ENCODE measurements around the gene PVALB.

DNA sequence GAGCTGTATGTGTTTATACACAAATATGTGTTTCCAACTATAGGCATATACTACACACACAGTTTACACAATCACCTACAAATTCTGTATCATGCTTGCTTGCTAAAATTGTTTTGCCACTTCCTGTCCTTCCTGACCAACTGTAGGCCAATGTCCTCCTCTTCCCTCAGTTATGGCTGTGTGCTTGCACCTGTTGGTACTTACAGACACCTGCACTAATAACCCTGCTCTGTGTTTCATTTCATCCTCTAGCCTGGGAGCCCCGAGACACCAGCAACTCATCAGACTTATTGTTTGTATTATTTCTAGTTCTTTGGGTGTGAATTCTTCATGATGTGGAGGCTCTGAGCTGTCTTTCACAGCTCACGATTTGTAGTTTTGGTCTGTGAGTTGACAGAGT, 42.1 kb upstream of the PVALB start:
- TF ChIP-seq RAD21 (IDR thresholded peaks at IDR 0.05; ENCODE audit: low read depth): no peak
- TF ChIP-seq, protein P1, sequence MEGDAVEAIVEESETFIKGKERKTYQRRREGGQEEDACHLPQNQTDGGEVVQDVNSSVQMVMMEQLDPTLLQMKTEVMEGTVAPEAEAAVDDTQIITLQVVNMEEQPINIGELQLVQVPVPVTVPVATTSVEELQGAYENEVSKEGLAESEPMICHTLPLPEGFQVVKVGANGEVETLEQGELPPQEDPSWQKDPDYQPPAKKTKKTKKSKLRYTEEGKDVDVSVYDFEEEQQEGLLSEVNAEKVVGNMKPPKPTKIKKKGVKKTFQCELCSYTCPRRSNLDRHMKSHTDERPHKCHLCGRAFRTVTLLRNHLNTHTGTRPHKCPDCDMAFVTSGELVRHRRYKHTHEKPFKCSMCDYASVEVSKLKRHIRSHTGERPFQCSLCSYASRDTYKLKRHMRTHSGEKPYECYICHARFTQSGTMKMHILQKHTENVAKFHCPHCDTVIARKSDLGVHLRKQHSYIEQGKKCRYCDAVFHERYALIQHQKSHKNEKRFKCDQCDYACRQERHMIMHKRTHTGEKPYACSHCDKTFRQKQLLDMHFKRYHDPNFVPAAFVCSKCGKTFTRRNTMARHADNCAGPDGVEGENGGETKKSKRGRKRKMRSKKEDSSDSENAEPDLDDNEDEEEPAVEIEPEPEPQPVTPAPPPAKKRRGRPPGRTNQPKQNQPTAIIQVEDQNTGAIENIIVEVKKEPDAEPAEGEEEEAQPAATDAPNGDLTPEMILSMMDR (IDR thresholded peaks at IDR 0.05 in 2 of 3, conservative IDR thresholded peaks at IDR 0.05 in 1 of 3; ENCODE audit: borderline replicate concordance in 1 of 3, insufficient read depth in 1 of 3, low read depth in 2 of 3, low read length in 2 of 3): no peak
- no peak for TF ChIP-seq REST (IDR thresholded peaks at IDR 0.05; ENCODE audit: low read depth)
- no peak for TF ChIP-seq YY1 (IDR thresholded peaks at IDR 0.05; ENCODE audit: extremely low read depth, insufficient replicate concordance, low read depth, low read length)
- TF ChIP-seq, protein P2, sequence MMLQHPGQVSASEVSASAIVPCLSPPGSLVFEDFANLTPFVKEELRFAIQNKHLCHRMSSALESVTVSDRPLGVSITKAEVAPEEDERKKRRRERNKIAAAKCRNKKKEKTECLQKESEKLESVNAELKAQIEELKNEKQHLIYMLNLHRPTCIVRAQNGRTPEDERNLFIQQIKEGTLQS (IDR thresholded peaks at IDR 0.05): no peak
- no peak for TF ChIP-seq TCF7L2 (IDR thresholded peaks at IDR 0.05; ENCODE audit: borderline replicate concordance, extremely low read depth, insufficient read depth, insufficient read length)
- TF ChIP-seq ELF1 (IDR thresholded peaks at IDR 0.05; ENCODE audit: borderline replicate concordance, low read depth): no peak
- TF ChIP-seq, protein P3, sequence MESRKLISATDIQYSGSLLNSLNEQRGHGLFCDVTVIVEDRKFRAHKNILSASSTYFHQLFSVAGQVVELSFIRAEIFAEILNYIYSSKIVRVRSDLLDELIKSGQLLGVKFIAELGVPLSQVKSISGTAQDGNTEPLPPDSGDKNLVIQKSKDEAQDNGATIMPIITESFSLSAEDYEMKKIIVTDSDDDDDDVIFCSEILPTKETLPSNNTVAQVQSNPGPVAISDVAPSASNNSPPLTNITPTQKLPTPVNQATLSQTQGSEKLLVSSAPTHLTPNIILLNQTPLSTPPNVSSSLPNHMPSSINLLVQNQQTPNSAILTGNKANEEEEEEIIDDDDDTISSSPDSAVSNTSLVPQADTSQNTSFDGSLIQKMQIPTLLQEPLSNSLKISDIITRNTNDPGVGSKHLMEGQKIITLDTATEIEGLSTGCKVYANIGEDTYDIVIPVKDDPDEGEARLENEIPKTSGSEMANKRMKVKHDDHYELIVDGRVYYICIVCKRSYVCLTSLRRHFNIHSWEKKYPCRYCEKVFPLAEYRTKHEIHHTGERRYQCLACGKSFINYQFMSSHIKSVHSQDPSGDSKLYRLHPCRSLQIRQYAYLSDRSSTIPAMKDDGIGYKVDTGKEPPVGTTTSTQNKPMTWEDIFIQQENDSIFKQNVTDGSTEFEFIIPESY (IDR thresholded peaks at IDR 0.05; ENCODE audit: extremely low read depth, insufficient replicate concordance, low read length): no peak
- TF ChIP-seq EZH2 (IDR thresholded peaks at IDR 0.05): no peak
- TF ChIP-seq POLR2A (IDR thresholded peaks at IDR 0.05; ENCODE audit: borderline replicate concordance, extremely low read depth, insufficient read depth, insufficient read length): no peak

Data from HCT116 (cell line).